ENCODE measurements around the gene CDC14B.
"Not testable (repeated sequence)": the region's sequence is repeated elsewhere in the genome, so short reads cannot be mapped to it uniquely, and the experiment has no call there.

The CDC14B gene

DNA sequence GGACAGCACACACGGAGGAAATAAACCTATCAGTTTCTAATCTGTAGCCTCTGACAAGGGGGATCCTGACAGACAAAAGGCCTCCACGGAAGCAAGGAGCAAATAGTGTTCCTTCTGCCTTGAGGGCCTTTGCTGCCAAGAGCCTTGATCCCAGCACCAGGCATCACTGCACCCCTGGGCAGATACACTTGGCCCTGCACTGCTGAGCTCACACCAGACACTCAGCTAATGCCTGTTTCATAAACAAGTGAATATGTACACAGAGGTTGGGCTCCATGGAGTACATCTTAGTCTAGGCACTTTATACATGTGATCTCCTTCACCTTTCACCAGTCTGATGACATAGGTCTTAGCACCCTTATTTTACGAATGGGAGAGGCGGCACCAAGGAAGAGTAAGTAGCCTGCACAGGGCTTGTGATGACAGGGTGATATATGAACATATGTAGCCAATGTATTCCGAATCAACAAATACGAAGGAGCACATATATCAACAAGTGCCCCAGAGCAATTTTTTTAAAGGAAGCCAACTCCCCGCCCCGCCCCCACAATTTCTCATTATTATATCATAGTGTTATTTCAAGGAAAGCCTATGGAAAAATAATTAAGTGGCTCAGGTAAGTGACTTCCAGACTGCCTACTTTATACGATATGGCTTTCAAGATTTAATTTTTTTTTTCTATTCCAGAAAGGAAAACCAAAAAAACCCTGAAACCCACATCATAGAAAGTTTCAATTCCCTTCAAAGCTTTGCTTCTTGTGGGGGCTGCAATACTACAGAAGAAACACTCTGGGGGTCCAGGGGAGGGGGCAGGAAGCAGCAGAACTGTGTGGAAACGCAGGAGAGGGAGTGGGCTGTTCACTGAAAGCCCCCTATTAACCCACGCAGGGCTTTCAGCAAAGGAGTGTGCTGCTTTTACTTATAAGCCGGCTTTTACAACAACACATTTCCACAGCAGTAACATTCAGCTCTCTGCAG lies 32.0 kb downstream of the CDC14B start:
- no peak for DNase-seq (ENCODE audit: low read depth in 2 of 2)

DNA sequence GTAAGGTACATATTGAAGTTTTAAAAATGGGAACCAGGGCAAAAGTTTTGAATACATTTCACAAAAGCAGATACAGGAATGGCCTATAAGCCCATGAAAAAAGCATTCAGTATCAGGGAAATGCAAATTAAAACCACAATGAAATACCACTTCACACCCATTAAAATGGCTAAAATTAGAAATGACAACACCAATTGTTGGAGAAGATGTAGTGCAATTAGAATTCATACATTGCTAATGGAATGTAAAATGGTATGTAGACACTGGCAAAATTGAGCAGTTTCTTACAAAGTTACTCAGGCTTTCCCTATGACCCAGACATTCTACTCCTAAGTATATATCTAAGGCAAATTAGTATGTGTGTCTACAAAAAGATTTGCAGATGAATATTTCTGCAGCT lies 34.2 kb downstream of the CDC14B start:
- no peak for DNase-seq (ENCODE audit: low read depth in 2 of 2)

DNA sequence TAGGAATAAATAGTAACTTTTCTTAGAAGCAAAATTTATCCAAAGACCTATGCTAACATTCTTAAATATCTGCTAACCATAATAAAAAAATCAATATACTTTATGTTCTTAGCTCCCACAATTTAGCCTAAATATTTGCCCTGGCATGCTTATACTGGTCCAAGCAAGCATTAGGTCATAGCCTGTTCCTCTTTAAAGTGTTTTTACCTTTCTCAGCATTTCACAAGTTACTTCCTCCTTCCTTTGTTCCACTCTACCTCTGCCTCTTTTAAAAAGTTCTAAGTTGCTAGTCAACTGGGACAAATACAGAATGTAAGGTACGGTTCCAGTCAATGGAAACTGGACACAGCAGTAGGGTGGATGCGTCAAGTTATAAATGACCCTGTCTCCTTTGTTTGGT lies 37.4 kb downstream of the CDC14B start:
- not testable (repeated sequence) for DNase-seq (ENCODE audit: low read depth in 2 of 2)

DNA sequence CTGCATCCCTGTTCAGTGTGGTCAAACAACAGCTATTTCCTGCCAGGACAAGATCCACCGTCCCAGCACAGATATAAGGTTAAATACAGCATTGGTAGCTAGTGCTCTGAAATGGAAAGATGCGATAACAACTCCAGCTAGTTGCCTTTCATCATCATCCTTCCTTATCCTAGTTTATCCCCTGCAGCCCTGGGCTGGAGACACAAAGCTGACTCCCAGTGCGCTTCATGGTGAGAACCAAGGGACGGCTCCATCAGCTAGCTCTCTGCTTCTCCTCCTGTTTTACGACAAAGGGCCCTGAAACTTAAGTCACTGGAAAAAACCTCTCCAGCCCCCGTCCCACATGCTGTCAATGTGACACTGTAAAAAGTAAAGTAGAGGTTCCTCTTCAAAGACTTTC lies 37.9 kb downstream of the CDC14B start:
- DNase-seq (ENCODE audit: low read depth in 2 of 2), result no peak

DNA sequence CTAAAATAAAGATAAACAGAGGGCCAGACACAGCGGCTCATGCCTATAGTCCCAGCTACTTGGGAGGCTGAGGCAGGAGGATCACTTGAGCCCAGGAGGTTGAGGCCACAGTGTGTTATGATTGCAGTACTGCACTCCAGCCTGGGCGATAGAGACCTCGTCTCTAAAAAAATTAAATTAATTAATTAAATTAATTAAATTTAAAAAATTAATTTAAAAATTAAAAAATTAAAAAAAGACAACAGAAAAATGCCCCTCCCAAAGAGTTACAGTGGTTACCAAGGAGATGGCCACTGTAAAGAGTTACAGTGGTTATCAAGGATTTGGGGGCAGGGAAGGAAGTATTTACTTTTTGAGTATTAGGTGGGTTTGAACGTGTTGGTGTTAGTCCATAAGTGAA lies 38.3 kb downstream of the CDC14B start:
- no peak for DNase-seq (ENCODE audit: low read depth in 2 of 2)

DNA sequence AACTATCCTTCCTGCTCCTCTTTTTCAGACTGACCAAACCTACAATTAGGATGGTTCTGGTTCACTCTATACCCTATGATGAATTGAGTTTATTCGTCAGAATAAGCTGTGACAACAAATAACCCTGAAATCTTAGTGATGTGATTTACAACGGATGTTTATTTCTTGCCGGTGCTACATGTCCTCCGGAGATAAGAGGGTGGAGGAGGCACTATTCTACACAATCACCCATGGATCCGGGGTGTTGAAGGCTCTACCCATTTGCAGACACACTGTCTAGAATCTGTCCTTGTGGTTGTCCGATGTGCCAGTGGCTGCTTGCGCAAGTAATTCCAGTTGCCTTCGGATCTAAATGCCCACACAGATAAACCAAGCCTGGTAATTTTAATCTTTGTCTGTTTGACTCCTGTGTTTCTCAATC lies 44.7 kb downstream of the CDC14B start:
- DNase-seq (ENCODE audit: low read depth in 2 of 2), result no peak

DNA sequence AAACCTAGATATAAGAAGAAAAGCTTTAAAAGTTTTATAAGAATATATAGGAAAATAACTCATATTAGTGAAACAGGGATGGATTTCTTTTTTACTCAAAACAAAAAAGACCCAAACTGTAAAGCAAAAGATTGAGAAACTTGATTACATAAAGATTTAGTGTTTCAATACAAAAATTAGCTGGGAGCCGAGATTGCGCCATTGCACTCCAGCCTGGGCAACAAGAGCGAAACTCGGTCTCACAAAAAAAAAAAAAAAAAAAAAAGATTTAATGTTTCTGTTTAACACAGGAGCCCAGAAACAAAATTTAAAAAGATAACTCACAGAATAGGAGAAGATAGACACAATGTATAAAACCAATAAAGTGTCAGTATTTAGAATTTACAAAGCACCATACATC lies 45.2 kb downstream of the CDC14B start:
- no peak for DNase-seq (ENCODE audit: low read depth in 2 of 2)

DNA sequence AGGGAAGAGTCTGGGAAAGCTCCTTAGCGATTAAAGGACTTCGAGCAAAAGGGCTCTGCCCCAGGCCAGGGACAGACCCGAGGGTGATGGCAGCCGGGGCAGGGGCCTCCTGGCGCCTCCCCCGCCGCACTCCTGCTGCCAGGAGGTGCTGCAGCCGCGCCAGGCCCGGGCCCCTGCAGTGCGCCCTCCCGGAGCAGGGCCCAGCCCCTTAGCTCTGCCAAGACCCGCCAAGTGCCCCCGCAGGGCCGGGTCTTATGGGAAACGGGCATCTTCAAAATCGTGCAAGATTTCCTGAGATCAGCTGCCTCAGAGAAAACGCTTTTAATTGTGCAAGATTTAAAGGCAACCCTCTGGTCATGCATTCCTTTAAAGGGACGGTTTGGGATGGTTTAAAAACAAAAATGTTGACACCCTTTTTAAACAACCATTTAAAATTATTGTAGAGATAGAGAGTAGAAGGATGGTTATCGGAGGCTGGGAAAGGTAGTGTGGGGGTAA lies 52.4 kb downstream of the CDC14B start:
- DNase-seq (ENCODE audit: low read depth in 2 of 2), result no peak

DNA sequence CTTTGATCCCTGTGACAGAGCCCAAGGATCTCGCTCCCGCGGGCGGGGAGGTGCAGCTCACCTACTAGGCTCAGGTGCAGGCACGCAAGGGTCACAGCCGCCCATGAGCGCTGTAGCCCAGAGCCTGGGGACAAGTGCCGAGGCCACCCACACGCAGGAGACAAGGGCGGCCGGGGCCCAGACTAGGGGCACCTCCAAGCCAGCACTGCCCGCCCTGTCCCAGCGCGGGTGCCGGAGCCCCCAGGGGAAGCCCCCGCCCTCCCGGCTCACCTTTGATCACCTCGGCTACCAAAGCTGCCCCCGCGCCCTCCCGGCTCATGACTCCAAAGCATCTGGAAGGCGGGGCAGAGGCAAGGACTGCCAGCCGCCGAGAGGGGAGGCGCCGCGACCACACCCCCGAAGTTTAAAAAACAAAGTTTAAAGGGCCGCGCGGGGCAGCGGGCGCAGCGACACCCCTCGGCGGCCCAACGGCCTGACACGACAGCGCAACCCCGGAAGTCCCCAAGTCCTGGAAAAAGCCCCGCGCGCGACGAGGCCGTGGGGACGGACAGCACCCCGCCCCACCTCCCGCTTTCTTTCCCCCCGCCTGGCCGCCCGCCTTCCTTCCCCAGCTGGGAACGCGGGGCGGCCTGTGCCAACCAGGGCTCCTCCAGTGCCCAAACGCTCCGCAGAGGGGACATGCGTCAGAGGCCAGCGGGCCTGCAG lies 53.0 kb downstream of the CDC14B start:
- peak; percentile 61 to 66 for DNase-seq (ENCODE audit: low read depth in 2 of 2)

DNA sequence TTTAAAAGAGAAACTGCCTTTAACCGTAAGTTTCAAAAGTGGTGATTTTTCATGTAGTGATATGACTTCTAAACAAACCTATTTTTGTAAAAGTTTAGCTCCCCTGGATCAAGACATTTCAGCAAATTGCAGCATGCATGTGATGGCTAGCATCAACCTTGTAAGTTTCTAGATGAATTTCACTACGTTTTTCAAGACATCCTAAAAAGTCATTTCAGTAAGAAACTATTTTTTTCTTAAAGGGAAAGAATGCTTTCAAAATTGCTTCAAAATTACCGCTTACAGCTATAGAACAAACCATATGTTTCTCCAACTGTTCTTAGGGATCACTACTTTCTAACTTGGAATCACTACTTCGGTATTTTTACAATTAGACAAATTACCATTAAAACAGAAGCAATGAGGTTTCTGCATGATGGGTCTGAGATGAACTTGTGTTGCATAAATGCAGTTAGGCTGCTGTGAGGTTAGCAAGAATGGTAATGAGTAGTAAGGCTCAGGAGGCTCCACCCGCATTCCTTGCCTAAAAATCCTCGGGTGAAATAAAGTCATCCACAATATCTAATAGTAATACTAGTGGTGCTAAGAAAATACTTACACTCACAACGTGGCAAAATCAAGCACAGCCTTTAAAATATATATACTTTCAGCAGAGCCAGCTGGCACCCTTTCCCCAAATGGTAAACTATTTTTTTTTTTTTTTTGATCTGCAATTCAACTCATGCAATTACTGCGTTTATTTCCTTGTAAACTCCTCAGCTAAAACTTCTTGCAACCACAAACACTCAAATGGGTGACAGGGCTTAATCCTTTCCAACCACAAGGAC lies 53.8 kb downstream of the CDC14B start:
- no peak for DNase-seq (ENCODE audit: low read depth in 2 of 2)

DNA sequence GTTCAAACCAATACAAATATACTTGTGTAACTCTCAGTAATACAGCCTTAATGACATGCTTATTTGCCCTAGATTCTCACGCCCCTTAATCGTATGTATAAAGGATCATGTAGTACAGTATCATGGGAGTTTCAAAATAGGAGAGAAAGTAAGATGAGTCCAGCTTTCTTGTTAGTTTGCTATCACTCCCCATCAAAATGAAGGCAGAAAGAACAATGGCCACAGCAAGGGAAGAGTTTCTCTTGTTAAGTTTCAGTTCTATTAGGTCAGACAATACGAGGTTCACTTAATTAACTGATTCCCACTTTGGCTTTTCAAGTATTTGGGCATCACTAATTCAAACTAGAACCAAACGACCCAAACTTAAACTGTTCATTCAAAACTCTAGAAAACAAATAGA lies 55.4 kb downstream of the CDC14B start:
- no peak for DNase-seq (ENCODE audit: low read depth in 2 of 2)

DNA sequence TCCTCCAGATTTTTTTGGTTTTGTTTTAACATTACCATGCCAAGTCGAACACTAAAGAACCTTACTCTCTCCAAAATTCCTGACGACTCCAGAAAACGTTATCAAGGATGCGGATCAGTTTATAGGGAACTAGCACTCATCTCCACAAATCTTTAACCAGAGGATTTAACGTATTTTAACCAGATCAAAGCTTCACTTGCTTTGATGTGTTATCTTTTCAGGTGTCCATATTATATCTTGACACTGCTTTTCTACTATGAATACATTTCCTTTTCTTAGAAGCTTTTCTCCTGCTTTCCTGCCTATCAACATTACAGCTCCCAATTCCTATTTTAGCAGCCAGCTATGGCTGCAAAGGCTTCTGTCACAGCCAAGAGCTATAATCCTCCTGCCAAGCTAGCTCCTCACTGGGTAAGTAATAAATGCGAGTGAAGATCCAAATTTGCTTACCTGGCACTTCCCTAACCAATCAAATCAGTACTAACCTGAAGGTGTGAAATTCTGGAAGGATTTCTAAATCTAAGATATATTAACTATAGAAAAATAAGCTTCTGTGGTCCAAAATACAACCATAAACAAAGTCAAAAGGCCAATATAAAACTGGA lies 60.2 kb downstream of the CDC14B start:
- DNase-seq (ENCODE audit: low read depth in 2 of 2), result no peak

DNA sequence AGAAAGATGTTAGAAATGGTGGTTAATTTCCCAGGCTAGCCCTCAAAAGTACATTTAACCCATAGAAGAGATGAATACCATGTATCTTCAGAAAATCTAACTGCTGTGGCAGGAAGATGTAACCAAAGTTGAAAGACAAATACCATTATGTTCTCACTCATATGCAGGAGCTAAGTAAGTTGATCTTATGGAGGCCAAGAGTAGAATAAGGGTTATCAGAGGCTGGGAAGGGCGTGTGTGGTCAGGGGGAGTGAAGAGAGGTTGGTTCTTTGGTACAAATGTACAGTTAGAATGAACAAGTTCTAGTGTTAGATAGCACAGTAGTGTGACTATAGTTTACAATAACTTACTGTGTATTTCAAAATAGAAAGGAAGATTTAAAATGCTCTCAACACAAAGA lies 61.7 kb downstream of the CDC14B start:
- no peak for DNase-seq (ENCODE audit: low read depth in 2 of 2)

DNA sequence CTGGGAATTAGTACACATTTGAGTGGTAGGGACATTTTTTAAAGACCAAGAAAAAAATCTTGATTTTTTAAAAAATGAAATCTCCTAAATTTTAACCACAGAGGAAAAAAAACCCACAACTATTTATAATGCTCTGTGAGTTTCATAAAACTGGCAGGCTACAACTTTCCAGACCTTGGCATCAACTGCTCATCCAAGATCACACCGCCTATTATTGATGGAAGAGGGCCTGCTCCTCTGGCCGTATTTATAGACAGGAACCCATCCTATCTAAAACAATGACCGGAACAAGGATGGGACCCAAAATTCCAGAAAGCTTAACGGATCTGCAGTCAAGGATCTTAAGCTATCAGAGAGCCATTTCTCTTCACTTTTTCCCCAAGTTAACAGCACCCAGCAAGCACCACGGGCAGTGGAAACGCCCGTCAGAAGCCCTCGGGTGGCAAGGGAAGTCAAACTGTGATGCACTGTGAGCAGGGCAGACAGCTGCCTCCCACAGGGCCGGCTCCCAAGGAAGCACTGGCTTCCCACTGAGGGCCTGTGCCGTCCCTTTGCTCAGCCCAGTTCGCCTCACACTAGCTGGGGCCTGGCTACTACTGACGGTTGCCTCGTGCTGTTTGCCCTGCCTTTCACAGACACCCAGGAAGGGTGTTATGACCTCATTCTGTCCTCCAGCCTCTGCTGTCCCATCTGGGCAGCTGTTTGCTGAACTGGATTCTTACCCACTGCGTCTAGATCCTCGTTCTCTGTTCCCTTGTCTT lies 62.8 kb downstream of the CDC14B start:
- no peak for DNase-seq (ENCODE audit: low read depth in 2 of 2)

DNA sequence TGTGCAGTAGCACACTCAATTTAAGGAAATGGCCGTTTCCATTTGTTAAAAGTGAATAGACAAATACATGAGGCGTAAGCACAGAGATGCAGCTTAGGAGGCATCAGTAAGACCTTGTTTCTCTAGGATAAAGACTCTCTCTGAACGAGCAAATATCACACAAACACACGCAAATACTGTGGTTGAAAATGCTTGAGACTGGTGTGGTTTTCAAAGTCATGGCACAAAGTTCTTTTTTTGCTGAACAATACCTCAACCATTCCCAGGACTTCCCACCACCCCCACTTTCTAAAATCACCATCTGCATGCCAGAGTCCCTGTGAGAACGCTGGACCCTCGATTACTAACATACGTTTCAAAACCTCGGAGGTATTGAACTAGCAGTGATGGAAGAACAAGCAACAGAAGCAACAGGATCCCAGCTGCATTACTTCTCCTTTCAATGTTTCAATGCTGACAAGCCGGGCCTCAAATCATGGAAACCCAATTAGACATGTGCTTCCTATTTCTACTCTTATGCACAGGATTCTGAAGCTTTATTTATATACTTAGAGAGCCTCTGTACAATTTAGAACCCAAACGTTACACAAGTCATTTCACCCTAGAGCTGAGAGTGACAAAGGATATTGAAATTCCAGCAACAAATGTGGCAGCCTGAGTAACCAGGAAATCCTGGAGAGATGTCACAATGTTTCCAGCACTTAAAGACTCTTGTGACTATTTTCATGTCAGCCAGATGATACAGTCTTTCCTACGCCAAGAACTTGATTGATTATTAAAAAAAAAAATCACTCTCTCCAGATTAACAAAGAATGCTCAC lies 63.9 kb downstream of the CDC14B start:
- no peak for DNase-seq (ENCODE audit: low read depth in 2 of 2)

DNA sequence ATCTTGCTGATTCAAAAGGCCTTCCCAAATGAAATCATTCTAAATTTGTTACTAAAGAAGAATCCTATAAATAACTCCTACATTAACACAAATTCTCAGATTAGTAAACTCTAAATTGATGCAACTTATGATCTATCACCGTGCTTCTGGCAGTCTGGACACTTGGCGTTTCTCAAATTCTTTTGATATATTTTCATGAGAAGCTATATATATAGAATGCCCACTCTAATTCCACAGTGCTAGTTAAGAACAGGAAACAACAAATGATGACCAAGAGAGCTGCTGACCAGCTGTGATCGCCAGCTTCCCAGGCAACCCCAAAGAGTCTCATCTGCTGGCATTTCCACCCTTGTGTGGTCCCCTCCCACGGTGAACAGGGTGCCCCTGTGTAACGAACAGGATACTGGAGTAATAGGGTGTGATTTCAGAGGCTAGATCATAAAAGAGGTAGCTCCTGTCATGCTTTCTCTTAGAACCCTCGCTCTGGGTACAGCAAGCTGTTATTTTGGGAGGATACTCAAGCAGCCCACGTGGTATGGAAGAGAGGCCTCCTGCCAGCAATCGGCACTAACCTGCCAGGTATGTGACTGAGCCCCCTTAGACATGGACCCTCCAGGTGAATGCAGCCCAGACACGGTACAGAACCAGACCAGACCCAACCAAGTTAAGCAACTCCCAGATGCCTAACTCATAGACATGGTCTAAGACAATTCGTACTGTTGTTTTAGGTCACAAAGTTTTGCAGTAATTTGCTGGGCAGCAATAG lies 64.7 kb downstream of the CDC14B start:
- no peak for DNase-seq (ENCODE audit: low read depth in 2 of 2)

DNA sequence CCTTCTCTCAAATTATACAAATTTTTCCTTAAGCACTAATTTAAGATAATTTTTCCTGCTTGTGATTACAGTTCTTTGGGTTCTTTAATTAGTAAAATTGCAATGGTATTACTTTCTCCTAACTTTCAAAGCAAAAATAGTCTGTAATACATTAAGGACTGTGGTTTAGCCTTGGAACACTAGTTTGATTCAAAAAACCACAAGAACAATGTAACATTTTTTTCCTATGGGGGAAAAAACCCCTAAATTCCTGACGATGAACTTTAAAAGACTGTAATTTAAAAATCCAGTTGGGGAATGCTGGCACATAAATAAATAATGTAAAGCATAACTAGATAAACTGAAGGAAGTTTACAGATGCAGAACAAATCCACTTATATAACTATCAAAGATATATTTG lies 65.3 kb downstream of the CDC14B start:
- DNase-seq (ENCODE audit: low read depth in 2 of 2), result no peak

DNA sequence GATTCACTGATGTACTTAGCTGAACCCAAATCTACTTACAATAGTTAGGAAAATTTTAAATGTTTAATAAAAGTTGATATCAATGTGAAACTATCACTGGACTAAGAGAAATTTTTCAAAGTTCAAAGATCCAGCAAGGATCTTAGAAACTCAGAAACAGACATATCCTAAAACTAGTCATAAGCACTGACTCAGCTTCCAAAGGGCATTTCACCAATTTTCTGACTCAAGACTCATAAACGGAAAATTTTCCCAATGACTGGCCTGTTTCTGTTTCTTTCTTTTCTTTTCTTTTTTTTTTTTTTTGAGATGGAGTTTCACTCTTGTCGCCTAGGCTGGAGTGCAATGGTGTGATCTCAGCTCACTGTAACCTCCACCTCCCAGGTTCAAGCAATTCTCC lies 66.6 kb downstream of the CDC14B start:
- DNase-seq (ENCODE audit: low read depth in 2 of 2), result no peak

DNA sequence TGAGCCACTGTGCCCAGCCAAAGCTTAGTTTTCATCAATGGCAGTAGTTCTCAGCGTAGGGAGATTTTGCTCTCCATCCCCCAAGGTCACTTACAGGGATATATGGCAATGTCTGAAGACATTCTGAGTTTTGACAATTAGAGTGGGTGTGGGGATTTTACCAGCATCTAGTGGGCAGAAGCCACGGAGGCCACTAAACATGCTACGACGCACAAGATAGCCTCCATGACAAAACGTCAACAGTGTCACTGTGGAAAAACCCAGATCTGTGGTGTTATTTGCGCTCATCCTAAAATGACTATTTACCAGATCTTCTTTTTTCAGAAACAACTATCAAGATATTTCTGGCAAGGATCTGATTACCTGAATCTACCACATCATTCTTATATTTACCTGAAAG lies 68.2 kb downstream of the CDC14B start:
- DNase-seq (ENCODE audit: low read depth in 2 of 2), result no peak

All from stimulated activated CD8-positive, alpha-beta memory T cell treated with anti-CD3 and anti-CD28 coated beads, Interleukin-15, amount 100 ng/mL, for 48 hours (primary cell).